Glomerular visceral epithelial cell (primary cell): Measurements from ENCODE around the gene HLX.

Experiments used
- DNase-seq: peaks from one replicate; pipeline ENCODE4 v3.0.0-alpha.2; 2016; ENCODE audit errors: extremely low spot score

The HLX gene

GRCh38 chr1:220882061-220882891, 3.0 kb downstream of the HLX start:
- no peak for DNase-seq

- no peak for DNase-seq
These were observed 5.1 kb downstream of the HLX start for GRCh38 chr1:220884109-220884980.

- no peak for DNase-seq
These were observed 6.0 kb downstream of the HLX start for GRCh38 chr1:220884981-220885918.

GRCh38 chr1:220885971-220886370, 6.7 kb downstream of the HLX start:
- no peak for DNase-seq

- no peak for DNase-seq
These were observed 7.4 kb downstream of the HLX start for GRCh38 chr1:220886470-220887201.

GRCh38 chr1:220887202-220887519, 7.9 kb downstream of the HLX start:
- no peak for DNase-seq

- DNase-seq, result no peak
These were observed 8.5 kb downstream of the HLX start for GRCh38 chr1:220887520-220888416.

- DNase-seq, result no peak
These were observed 9.3 kb downstream of the HLX start for GRCh38 chr1:220888417-220888986.

- DNase-seq, result no peak
These were observed 10.1 kb downstream of the HLX start for GRCh38 chr1:220889333-220889732.

- DNase-seq, result no peak
These were observed 10.6 kb downstream of the HLX start for GRCh38 chr1:220889848-220890287.

GRCh38 chr1:220890602-220891001, 11.4 kb downstream of the HLX start:
- no peak for DNase-seq

GRCh38 chr1:220891224-220892085, 12.2 kb downstream of the HLX start:
- DNase-seq, result no peak

GRCh38 chr1:220892086-220892376, 12.8 kb downstream of the HLX start:
- DNase-seq, result no peak

- DNase-seq, result no peak
These were observed 13.9 kb downstream of the HLX start for GRCh38 chr1:220892997-220893700.

GRCh38 chr1:220893701-220894024, 14.4 kb downstream of the HLX start:
- DNase-seq, result no peak

GRCh38 chr1:220894025-220894923, 15.0 kb downstream of the HLX start:
- no peak for DNase-seq

- no peak for DNase-seq
These were observed 15.6 kb downstream of the HLX start for GRCh38 chr1:220894924-220895256.
